T-helper 9 cell (primary cell): ENCODE measurements around the gene NFE2L3.
"Not testable (repeated sequence)": the region's sequence is repeated elsewhere in the genome, so short reads cannot be mapped to it uniquely, and the experiment has no call there.

Experiments
- DNase-seq: peaks from one replicate; pipeline ENCODE4 v3.0.0-alpha.2; 2020

The NFE2L3 gene

DNA sequence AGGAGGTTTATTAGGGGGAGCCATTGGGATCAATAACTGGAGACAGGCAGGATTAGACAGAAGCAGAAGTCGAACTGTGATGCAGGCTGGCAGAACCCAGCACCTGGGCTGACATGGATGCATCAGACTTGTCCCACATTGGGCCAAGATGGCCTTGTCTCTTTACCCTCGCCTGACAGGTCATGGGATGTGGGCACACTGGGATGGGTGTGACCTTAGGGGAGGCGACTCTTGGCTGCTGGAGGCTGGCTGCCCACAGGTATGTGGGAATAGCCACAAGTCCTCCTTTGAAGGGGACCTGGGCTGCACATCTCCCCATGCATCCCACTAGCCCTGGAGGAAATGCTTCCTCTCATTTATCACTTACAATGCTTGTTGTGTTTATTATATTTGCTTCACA, 17.3 kb downstream of the NFE2L3 start:
- DNase-seq: no peak

GRCh38 chr7:26170663-26171062, 18.7 kb downstream of the NFE2L3 start:
- DNase-seq: no peak

GRCh38 chr7:26171601-26172000, 19.6 kb downstream of the NFE2L3 start:
- no peak for DNase-seq

DNA sequence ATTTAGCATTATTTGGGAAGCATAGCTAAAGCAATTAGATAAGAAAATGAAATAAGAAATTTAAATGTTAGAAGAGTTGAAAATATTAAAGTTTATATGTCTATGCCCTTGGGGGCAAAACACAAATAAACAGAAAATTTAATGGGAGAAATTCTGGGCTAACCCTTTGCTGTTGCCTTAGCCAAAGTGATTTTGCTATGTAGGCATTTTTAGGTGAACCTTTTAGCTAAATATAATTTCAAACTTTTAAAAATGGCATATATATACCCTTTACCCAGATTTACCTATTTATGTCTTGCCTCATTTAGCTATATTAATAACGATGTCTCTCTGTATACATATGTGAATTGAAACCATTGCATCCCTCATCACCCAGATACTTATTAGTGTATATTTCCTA, 20.1 kb downstream of the NFE2L3 start:
- no peak for DNase-seq

- not testable (repeated sequence) for DNase-seq
Observed at GRCh38 chr7:26175903-26176302, 23.9 kb downstream of the NFE2L3 start.

DNA sequence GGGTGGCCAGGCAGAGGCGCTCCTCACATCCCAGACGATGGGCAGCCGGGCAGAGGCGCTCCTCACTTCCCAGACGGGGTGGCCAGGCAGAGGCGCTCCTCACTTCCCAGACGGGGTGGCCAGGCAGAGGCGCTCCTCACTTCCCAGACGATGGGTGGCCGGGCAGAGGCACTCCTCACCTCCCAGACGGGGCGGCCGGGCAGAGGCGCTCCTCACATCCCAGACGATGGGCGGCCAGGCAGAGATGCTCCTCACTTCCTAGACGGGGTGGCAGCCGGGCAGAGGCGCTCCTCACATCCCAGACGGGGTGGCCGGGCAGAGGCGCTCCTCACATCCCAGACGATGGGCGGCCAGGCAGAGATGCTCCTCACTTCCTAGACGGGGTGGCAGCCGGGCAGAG, 24.7 kb downstream of the NFE2L3 start:
- not testable (repeated sequence) for DNase-seq

DNA sequence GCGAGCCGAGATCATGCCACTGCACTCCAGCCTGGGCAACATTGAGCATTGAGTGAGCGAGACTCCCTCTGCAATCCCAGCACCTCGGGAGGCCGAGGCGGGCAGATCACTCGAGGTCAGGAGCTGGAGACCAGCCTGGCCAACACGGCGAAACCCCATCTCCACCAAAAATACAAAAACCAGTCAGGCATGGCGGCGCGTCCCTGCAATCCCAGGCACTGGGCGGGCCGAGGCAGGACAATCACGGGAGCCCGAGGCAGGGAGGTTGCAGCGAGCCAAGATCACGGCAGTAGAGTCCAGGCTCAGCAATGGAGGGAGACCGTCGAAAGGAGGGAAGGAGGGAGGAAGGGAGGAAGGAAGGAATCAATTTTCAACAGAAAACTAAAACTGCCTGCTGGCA, 25.3 kb downstream of the NFE2L3 start:
- not testable (repeated sequence) for DNase-seq

- DNase-seq: no peak
Observed at GRCh38 chr7:26178272-26178960, 26.4 kb downstream of the NFE2L3 start.

DNA sequence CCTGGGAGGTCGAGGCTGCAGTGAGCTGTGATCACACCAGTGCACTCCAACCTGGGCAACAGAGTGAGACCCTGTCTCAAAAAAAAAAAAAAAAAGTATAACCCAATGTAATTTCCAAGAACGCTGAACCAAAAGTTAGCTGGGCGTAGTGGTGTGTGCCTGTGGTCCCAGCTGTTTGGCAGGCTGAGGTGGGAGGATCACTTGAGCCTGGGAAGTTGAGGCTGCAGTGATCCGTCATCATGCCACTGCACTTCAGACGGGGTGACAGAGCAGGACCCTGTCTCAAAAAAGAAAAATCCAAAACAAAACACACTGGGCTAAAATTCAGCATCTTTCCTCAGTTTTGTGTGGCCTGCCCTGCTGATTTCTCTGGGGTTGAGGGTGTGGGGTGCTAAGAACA, 27.4 kb downstream of the NFE2L3 start:
- no peak for DNase-seq

DNA sequence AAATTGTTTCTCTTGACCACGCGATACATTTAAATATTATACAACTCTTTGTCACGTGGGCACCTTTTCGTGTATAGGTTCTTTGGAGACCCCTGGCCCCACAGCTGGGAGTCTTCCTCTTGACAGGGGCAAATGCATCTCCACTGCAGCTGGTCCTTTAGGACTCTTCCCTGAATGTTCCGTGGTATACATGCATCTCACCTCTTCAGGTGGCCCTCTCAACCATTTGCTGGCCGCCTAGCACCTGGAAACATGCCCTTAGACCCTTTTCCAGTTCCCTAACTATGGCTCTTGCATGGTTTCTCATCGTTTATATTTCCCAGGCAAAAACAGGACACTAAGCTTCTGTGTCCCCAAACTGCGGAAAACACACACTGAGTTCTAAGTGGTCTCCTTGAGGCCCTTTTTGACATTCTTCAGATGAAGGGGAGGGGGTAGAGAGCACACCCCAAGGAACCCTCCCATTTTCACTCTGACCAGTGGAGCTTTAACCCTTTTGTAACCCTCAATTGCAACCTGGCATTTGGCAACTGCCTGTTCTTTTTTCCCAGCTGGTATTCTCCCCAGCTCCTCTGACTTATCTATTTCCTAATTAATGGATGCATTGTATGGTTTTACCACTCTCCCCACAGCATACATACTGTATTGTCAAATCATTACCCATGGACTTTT, 28.0 kb downstream of the NFE2L3 start:
- DNase-seq: no peak

DNA sequence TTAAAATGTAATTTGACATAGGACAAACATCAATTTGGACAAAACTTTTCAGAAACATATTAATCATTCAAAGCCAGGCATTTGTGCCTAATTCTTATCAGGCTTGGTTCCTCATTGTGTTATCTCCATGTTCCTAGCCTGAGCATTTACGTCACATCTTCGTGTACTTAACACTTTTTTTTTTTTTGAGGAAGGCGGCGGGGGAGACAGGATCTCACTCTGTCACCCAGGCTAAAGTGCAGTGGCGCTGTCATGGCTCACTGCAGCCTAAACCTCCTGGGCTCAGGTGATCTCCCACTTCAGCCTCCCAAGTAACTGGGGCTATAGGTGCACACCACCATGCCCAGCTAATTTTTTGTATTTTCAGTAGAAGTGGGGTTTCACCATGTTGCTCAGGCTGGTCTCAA, 28.8 kb downstream of the NFE2L3 start:
- DNase-seq: no peak

GRCh38 chr7:26181474-26182227, 29.7 kb downstream of the NFE2L3 start:
- DNase-seq: no peak

- no peak for DNase-seq
Observed at GRCh38 chr7:26182283-26182682, 30.3 kb downstream of the NFE2L3 start.

- DNase-seq: no peak
Observed at GRCh38 chr7:26182706-26183105, 30.7 kb downstream of the NFE2L3 start.

DNA sequence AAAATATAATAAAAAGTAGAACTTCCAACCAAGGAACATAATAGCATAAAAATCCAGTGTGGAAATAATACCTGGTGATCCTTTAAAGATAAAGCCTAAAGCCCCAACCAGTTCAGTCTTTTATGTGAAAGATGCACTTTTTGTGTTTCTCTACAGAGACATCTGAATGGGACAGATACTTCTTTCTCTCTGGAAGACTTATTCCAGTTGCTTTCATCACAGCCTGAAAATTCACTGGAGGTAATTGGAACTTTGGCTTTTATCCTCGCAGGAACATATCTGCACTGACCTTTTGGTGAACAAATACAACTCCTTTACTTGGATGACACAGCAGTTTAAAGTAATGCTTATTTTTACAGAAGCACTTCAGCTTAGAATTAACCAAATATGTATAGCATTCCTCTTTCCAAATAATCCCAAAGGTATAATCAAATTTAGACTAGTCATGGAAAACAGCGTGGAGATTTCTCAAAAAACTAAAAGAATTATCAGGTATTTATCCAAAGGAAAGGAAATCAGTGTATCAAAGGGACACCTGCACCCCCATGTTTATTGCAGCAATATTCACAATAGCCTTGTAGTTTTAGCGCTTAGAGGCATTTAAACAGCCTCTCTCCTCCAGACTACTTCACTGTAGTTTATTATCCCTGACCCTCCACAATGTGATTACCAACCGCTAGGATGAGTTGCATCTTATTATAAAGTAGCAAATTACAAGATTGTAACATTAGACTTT, 31.7 kb downstream of the NFE2L3 start:
- no peak for DNase-seq

DNA sequence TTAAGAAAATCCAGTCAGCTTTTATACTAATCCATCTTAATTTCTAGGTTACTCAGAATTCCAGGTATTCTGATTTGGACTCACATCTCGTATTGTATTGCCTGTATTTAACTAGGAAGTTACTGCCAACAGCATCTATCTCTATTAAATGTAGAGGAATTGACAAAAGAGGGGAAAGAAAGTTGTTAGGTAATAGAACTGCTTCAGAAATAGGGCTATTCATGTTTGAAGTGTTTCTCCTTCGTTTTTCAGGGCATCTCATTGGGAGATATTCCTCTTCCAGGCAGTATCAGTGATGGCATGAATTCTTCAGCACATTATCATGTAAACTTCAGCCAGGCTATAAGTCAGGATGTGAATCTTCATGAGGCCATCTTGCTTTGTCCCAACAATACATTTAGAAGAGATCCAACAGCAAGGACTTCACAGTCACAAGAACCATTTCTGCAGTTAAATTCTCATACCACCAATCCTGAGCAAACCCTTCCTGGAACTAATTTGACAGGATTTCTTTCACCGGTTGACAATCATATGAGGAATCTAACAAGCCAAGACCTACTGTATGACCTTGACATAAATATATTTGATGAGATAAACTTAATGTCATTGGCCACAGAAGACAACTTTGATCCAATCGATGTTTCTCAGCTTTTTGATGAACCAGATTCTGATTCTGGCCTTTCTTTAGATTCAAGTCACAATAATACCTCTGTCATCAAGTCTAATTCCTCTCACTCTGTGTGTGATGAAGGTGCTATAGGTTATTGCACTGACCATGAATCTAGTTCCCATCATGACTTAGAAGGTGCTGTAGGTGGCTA, 32.5 kb downstream of the NFE2L3 start:
- DNase-seq: not testable (repeated sequence)

DNA sequence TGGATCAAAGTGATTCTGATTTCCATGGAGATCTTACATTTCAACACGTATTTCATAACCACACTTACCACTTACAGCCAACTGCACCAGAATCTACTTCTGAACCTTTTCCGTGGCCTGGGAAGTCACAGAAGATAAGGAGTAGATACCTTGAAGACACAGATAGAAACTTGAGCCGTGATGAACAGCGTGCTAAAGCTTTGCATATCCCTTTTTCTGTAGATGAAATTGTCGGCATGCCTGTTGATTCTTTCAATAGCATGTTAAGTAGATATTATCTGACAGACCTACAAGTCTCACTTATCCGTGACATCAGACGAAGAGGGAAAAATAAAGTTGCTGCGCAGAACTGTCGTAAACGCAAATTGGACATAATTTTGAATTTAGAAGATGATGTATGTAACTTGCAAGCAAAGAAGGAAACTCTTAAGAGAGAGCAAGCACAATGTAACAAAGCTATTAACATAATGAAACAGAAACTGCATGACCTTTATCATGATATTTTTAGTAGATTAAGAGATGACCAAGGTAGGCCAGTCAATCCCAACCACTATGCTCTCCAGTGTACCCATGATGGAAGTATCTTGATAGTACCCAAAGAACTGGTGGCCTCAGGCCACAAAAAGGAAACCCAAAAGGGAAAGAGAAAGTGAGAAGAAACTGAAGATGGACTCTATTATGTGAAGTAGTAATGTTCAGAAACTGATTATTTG, 33.3 kb downstream of the NFE2L3 start:
- DNase-seq: no peak

DNA sequence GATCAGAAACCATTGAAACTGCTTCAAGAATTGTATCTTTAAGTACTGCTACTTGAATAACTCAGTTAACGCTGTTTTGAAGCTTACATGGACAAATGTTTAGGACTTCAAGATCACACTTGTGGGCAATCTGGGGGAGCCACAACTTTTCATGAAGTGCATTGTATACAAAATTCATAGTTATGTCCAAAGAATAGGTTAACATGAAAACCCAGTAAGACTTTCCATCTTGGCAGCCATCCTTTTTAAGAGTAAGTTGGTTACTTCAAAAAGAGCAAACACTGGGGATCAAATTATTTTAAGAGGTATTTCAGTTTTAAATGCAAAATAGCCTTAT, 33.8 kb downstream of the NFE2L3 start:
- no peak for DNase-seq

- no peak for DNase-seq
Observed at GRCh38 chr7:26186364-26187311, 34.6 kb downstream of the NFE2L3 start.

DNA sequence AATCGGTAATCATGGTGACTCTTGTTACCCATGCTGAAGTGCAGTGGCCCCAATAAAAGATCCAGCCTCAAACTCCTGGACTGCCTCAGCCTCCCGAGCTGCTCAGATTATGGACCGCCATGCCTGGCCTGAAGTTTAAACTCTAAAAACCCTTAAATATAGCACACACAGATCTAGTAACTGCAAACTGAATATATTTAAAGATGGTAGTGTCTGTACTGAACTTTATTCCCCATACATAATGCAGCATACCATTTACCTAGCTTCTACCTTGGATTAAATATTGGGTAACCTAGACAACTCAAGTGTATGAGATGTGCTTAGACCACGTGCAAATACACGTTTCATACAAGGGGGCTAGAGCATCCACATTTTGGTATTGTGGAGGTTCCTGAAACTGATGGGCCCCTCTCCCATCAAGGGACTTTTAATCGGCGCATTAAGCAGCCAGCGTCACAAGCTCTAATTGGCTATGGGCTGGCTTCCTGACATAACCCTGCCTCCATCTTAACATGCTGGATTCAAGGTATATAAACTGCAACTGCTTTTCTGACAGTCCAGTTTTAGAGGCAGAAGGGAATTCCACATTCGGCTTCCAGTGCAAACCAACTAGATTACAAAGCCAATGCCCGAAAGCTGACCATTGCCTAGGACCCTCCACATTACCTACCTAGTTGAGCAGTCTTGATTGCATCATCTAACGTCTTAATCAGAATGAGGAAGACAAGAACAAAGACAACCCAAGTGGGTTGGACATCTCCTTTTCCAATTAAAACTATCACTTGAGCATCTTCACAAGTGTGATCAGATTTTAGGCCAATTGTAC, 35.6 kb downstream of the NFE2L3 start:
- DNase-seq: no peak
